CD4-positive, alpha-beta T cell treated with Interferon gamma for 1 hour (primary cell): ENCODE data around the gene ALDH1L1.
A peak's percentile ranks its signal among the peaks of the same experiment; 100 is the strongest.
"Not testable (repeated sequence)": the region's sequence is repeated elsewhere in the genome, so short reads cannot be mapped to it uniquely, and the experiment has no call there.

ENCODE experiments used
- DNase-seq: peaks from one replicate; pipeline ENCODE4 v3.0.0-alpha.2; 2020

Gene ALDH1L1

GRCh38 chr3:126104028-126104635 is 76.3 kb downstream of the ALDH1L1 start:
- no peak for DNase-seq

- DNase-seq, result no peak
These were observed 77.0 kb downstream of the ALDH1L1 start for GRCh38 chr3:126103121-126104027.

GRCh38 chr3:126102530-126102951 is 77.8 kb downstream of the ALDH1L1 start:
- no peak for DNase-seq

GRCh38 chr3:126102011-126102410 is 78.4 kb downstream of the ALDH1L1 start:
- DNase-seq, result no peak

- no peak for DNase-seq
These were observed 78.8 kb downstream of the ALDH1L1 start for GRCh38 chr3:126101521-126101982.

- no peak for DNase-seq
These were observed 79.6 kb downstream of the ALDH1L1 start for GRCh38 chr3:126100634-126101301.

- DNase-seq, result no peak
These were observed 80.1 kb downstream of the ALDH1L1 start for GRCh38 chr3:126100269-126100633.

- no peak for DNase-seq
These were observed 82.0 kb downstream of the ALDH1L1 start for GRCh38 chr3:126098391-126098858.

- DNase-seq, result no peak
These were observed 82.6 kb downstream of the ALDH1L1 start for GRCh38 chr3:126097801-126098200.

- DNase-seq, result not testable (repeated sequence)
These were observed 84.1 kb downstream of the ALDH1L1 start for GRCh38 chr3:126096274-126096673.

- not testable (repeated sequence) for DNase-seq
These were observed 88.3 kb downstream of the ALDH1L1 start for GRCh38 chr3:126092128-126092527.

GRCh38 chr3:126087552-126088175 is 92.7 kb downstream of the ALDH1L1 start:
- DNase-seq, result no peak

GRCh38 chr3:126085841-126086240 is 94.5 kb downstream of the ALDH1L1 start:
- no peak for DNase-seq

GRCh38 chr3:126085276-126085675 is 95.1 kb downstream of the ALDH1L1 start:
- DNase-seq, result no peak

GRCh38 chr3:126084768-126085180 is 95.6 kb downstream of the ALDH1L1 start:
- no peak for DNase-seq

GRCh38 chr3:126083913-126084767 is 96.2 kb downstream of the ALDH1L1 start, which contains the start of gene SLC41A3:
TSS of gene SLC41A3 (minus strand) at chr3:126084124. CDS start at chr3:126068219, 15,905 bp downstream.
- DNase-seq, result peak; percentile 76

GRCh38 chr3:126083511-126083912 is 96.9 kb downstream of the ALDH1L1 start:
- peak; percentile 20 for DNase-seq

GRCh38 chr3:126083138-126083445 is 97.3 kb downstream of the ALDH1L1 start:
- DNase-seq, result no peak

GRCh38 chr3:126082362-126083137 is 97.8 kb downstream of the ALDH1L1 start:
- DNase-seq, result no peak

- no peak for DNase-seq
These were observed 98.6 kb downstream of the ALDH1L1 start for GRCh38 chr3:126081618-126082361.
